T-helper 1 cell treated with Interleukin-12 subunit alpha and Interleukin-12 subunit beta and Interleukin-4 antibody, amounts not matched to agents 30 ng/mL and 1 ng/mL, for 36 hours (primary cell): Measurements from ENCODE around the gene HHIP. TPM values are rescaled to one million over a fixed set of nuclear protein-coding genes. Genes with fewer than 3 reads are reported as not detected.

Source experiments
- intact Hi-C: fragments of 100-400 bp; cut with micrococcal nuclease; formaldehyde crosslinking; loops from one replicate; pipeline ENCODE4 v1.15.1; 2024
- total RNA-seq: library from RNA; stranded (reverse); gene quantifications from 2 replicates; pipeline ENCODE4 v1.2.3, GENCODE V29; 2022

HHIP gene
- total RNA-seq: not detected in 2 replicates

DNA sequence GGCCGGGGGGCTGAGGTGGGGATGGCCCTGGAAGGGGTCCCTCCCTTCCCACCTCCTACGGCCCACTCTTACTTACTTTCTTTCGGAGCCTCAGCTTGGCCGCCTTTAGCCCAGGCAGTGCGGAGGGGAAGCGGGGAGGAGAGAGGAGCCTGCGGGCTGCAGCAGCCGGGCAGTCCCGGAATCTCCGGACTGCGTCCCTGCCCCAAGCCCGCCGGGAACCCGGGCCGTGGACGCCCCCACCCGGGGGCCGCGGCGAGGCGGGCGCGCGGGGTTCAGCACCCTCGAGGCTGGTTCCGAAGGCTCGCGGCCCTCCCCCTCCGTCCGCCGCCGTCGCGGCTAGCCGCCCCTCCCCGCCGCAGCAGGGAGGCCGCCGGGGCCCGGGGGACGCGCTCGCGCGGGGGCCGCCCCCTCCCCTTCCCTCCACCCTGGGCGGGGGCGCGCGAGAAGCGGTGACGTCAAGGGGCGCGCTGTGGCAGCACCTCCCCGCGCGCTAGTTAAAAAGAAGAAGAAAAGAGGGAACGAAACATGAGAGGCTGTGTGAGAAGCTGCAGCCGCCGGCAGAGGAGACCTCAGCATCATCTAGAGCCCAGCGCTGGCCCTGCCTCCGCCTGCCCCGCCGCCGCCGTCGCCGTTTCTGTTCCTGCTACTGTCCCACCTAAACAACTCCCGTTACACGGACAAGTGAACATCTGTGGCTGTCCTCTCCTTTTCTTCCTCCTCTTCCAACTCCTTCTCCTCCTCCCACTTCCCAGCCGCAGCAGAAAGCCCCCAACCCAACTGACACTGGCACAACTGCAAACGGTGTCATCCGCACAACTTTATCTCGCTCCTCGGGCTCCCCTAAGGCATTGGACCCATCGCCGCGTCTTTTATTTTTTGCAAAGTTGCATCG, at the start of gene HHIP:
HHIP (plus strand) TSS at position 526 of the 892 bp plus-strand sequence. CDS start 520 bp downstream, outside the sequence.
- intact Hi-C loops: loop anchor here (1.0 to 10.0 kb wide), 4 partner anchors 419 to 839 kb away; partner anchors contain the start of gene SMAD1

- intact Hi-C loops: no loop called here
Observed at GRCh38 chr4:144597171-144597570, 48.8 kb upstream of the HHIP start.

- intact Hi-C loops: no loop called here
Observed at GRCh38 chr4:144599621-144600020, 46.3 kb upstream of the HHIP start.

DNA sequence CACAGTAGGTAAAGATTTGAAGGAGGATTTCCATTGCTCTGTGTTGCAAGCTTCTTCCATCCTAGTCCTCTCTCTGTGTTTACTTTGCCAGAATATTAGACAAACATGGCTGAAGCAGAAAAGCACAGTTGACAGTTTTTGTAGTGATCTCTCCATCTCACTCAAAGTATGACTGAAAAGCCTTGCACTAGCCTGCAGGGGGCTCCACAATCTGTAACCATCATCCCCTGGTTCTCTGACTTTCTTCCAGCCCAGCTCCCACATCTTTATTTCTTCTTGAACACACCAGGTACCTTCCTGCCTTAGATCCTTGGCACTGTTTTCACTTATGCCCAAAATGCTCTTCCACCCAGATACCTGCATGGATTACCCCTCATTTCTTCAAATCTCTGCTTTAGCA, 34.1 kb upstream of the HHIP start:
- intact Hi-C loops: no loop called here

DNA sequence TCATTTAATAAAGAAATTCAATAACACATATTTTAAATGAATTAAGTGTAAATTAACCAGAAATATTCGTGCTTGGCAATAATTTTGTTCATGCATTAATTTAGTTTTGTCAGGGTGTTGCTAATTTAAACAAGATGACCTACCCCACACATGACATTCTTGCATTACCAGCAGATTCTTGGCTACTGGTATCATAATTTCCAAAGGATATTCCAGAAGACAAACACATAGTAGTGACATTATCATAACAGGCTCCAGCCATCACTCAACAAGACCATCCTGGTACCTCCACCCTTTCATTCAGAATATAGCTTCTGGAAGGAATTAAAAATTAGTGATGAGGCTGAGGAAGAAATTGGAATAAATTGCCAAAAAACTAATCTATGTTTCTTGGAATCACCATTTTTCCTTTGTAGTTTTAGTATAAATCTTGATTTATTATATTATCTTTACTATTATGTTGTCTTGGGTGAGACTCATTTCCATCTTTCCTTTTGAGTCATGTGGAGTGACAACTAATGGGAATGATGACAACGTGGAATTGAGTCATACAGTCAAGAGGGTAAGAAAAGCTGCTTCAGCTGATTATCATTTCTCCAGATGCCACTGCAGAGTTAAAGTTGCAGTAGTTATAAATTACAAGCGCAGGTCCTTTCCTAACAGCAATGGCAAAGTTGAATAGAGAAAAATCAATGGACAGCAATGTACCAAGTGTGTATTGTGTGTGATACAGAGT, 30.9 kb upstream of the HHIP start:
- intact Hi-C loops: no loop called here

GRCh38 chr4:144621681-144622080, 24.3 kb upstream of the HHIP start:
- intact Hi-C loops: no loop called here

DNA sequence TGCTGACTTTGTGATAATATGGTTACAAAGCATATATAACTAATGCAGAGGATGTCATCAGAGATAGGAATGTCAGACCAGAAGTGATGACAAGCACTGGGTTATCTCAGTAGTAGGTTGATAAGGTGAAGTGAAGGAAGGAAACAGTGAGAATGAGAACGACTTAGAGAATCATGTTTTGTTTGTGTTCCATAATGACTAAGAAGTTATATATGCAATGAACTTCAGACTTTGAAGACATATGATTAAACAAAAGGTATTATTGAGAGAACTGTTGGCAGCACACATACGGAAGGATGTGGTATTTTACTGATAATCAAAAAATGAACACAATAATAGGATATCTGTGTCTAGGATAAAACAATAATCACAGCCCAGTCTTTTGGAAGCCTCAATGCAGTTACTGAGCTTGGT, 18.3 kb upstream of the HHIP start:
- intact Hi-C loops: no loop called here

DNA sequence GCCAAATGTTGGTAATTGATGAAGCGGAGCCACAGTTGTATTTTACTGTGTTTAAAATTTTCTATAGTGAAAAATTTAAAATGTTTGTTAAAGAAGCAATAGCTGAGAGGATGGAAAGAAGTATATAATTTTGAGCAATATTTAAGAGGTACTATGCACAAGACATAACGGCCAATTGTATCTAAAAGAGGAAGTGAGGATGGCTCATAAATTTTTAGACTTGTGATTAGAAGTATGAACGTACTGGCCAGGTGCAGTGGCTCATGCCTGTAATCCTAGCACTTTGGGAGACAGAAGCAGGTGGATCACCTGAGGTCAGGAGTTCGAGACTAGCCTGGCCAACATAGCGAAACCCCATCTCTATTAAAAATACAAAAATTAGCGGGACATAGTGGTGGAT, 12.7 kb upstream of the HHIP start:
- intact Hi-C loops: no loop called here

GRCh38 chr4:144634978-144635747, 10.8 kb upstream of the HHIP start:
- intact Hi-C loops: no loop called here

- intact Hi-C loops: loop anchor here (10.0 kb wide), 2 partner anchors 420 to 840 kb away; partner anchors contain the start of gene SMAD1
Observed at GRCh38 chr4:144644368-144645101, 1.4 kb upstream of the HHIP start.

DNA sequence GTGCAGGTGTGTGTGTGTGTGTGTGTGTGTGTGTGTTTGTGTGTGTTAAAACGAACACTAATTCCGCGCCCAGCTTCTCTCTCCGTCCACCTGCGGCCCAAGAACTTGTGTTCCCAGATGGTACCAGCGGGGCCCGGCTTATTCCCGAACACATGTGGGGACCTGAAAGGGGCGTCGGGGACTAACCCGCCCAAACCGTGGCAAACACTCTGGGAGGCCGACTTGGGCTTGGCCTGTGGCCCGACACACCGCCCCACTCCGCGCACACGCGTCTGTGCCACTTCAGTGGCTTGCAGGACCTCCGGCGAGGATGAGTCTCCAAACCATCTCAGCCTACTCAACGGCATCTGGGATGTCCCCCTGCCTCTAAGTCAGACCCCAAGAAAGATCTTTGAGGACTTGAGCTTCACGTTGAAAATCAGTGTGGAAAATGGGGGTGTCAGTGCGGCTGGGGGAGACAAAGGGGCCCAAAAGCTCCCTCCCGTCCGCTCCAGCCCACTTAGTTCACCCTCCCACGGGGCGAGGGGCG, 790 bp upstream of the HHIP start:
- intact Hi-C loops: loop anchor here (10.0 kb wide), 2 partner anchors 420 to 840 kb away; partner anchors contain the start of gene SMAD1

GRCh38 chr4:144646523-144647094, 653 bp downstream of the HHIP start:
- intact Hi-C loops: loop anchor here (1.0 to 10.0 kb wide), 4 partner anchors 418 to 838 kb away; partner anchors contain the start of gene SMAD1

DNA sequence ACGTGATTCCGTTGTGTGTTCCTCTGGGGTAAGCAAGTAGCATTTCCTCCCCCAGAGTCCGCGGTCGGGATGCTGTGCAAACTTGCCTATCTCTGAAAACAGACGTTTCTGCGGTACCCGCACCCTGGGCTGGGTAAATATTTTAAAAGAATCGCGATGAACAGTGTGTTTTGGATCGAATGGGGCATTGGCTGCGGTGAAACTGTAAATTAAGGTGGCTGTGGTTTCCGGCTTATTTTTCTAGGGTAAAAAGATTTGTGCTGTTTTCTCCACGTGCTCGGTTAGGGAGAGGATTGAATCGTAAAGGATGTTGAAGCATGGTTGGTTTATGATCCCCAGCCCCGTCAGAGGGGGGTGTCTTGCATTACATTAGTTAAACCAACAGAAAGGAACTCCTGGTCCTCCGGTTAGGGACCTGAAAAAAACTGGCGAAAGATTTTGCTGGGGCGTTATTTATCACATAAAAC, 1.2 kb downstream of the HHIP start:
- intact Hi-C loops: loop anchor here (2.0 to 10.0 kb wide), 3 partner anchors 418 to 838 kb away; partner anchors contain the start of gene SMAD1

DNA sequence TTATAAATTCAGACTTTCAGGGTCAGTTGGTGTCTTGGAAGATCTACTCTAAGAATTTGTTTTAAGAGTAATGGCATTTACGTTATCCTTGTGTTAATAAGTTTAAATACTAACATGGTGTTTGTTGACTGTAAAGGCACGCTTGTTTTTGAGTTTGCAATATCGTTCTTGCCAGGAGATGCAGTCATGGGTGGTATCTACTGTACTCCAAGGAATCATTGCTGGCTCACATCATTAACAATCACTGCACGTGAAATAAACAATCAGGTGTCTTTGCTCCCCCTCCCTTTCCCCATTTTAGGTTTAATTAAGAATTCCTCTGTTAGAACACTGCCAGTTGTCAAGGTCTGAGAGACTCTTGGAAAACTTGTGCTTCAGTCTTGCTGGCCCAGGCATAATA, 1.6 kb downstream of the HHIP start:
- intact Hi-C loops: loop anchor here (2.0 to 10.0 kb wide), 3 partner anchors 417 to 837 kb away; partner anchors contain the start of gene SMAD1

GRCh38 chr4:144648042-144648441, 2.1 kb downstream of the HHIP start:
- intact Hi-C loops: loop anchor here (10.0 kb wide), 2 partner anchors 417 to 837 kb away; partner anchors contain the start of gene SMAD1

GRCh38 chr4:144649646-144650045, 3.7 kb downstream of the HHIP start:
- intact Hi-C loops: loop anchor here (10.0 kb wide), 2 partner anchors 415 to 835 kb away; partner anchors contain the start of gene SMAD1

DNA sequence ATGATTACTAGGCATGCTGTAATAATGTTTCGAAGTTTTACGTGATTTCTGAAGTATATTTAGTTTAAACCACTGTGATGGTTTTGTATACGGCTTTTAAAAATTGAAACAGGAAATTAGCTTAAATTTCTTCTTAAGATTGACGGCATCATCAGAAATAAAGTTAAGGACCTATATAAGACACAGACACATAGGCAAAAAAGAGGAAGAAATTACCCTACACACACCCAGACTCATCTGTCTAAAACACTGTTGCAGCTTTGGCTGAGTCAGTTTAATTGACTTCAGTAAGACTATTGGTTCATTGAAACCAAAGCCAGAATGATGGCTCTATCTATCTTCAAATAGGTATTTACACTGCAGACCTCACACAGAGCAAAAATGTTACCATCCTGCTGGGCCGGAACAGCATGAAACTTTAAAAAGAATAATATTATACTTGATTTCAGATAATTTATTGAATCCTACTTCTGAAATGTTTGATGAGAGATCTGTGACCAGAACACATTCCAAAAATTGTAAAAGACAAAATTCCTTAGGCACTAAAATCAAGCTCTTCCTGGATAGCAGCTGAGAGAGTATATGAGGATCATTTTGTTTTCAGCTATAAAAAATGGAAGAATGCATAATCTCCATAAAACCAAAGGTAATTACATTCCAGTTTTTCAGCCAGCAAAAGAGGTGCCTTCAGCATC, 4.5 kb downstream of the HHIP start:
- intact Hi-C loops: no loop called here

DNA sequence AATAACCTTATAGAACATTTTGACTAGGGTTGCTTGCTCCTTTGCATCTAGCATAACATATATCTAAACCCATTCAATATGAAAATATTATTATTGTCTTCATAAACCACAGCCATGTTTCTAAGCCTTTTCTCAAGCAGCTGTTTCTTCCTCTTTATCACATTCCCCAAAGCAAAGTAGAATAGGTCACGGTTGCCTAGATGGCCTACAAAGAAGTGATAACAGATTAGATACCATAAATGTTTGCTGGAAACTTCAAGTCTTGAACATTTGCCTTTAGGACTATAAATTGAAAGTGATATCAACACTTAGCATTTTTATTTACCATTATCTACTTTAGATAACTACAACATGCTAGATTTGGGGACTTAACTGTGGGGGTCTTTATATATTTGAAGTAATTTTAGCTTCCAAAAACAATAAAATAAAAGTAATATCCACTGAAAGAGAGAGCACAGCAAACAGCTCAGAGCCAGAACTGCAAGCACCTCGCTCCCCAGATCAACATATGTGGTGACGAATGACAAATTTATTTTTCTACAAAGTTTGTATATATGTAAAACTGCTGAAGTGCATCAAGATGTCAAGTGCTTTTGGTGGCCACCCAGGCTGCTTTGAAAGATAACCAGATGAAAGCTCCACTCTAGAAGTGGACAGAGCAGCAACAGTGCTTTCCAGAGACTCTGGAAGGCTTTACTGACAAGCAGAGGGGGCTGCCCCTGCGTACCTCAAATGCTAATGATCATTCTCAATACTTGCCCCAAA, 8.0 kb downstream of the HHIP start:
- intact Hi-C loops: no loop called here
